IMR-90 (cell line): ENCODE results near the gene CACNA1F. TPM values are rescaled to one million over a fixed set of nuclear protein-coding genes. Genes with fewer than 3 reads are reported as not detected.

Source experiments
- ATAC-seq: fragments of 200-7000 bp; cut with Tn5 transposase; 2 replicates; pipeline ENCODE4 v1.9.1; 2020; ENCODE audit warnings: low read depth, mild to moderate bottlenecking, moderate library complexity
- BruUV-seq: library from RNA; stranded (reverse); fragments of 400-500 nt; replicated peaks from 2 replicates; lab custom pipeline; 2021; lab: Mats Ljungman, UMichigan
- CTCF ChIA-PET: fragments of 300-600 bp; formaldehyde crosslinking; extraction: SDS; loops from one replicate; lab custom pipeline; 2021; ENCODE audit warnings: antibody characterized with exemption; lab: Yijun Ruan, JAX
- POLR2A ChIA-PET: fragments of 300-600 bp; sonication (Branson Sonifier 250); formaldehyde crosslinking; loops from one replicate; lab custom pipeline; 2022; ENCODE audit warnings: antibody characterized with exemption; ENCODE audit not compliant: unreplicated experiment; lab: Charles Lee
- DNase-seq: peaks from one replicate; pipeline ENCODE4 v3.0.0; 2013
- H2AFZ ChIP-seq: replicated peaks from 2 replicates; pipeline ENCODE3; 2013; ENCODE audit warnings: low read length, mild to moderate bottlenecking; ENCODE audit not compliant: poor library complexity
- H2AK5ac ChIP-seq: 2 replicates; pipeline ENCODE4 v1.6.1; 2013; ENCODE audit warnings: low read depth, low read length, inconsistent platforms
- H2AK9ac ChIP-seq: replicated peaks from 2 replicates; pipeline ENCODE3; 2013; ENCODE audit warnings: mild to moderate bottlenecking, low read depth, low read length, moderate library complexity; ENCODE audit not compliant: poor library complexity
- H2BK120ac ChIP-seq: 2 replicates; pipeline ENCODE4 v1.6.1; 2013; ENCODE audit warnings: low read depth, low read length, inconsistent platforms
- H2BK15ac ChIP-seq: 3 replicates; pipeline ENCODE4 v1.6.1; 2013; ENCODE audit warnings: low read depth, low read length, inconsistent platforms
- H2BK20ac ChIP-seq: 2 replicates; pipeline ENCODE4 v1.6.1; 2013; ENCODE audit warnings: low read depth, mild to moderate bottlenecking, inconsistent platforms, low read length, moderate library complexity
- H2BK5ac ChIP-seq: 2 replicates; pipeline ENCODE4 v1.6.1; 2013; ENCODE audit warnings: mild to moderate bottlenecking, low read depth, low read length, inconsistent platforms; ENCODE audit not compliant: poor library complexity, severe bottlenecking
- H3K14ac ChIP-seq: replicated peaks from 2 replicates; pipeline ENCODE4 v1.6.1; 2013; ENCODE audit warnings: low read depth, low read length, inconsistent platforms
- H3K18ac ChIP-seq: 2 replicates; pipeline ENCODE4 v1.6.1; 2013; ENCODE audit warnings: low read depth, low read length, control low read depth
- H3K23ac ChIP-seq: 2 replicates; pipeline ENCODE4 v1.6.1; 2013; ENCODE audit warnings: low read depth, low read length, inconsistent platforms
- H3K27ac ChIP-seq: 2 replicates; pipeline ENCODE4 v1.5.1; 2013; ENCODE audit warnings: mild to moderate bottlenecking, control low read depth, low read length; ENCODE audit not compliant: insufficient read depth
- H3K27me3 ChIP-seq: 2 replicates; pipeline ENCODE4 v1.6.1; 2013; ENCODE audit warnings: low read length; ENCODE audit not compliant: control insufficient read depth, insufficient read depth
- H3K36me3 ChIP-seq: 2 replicates; pipeline ENCODE4 v1.6.1; 2013; ENCODE audit warnings: low read length, mixed read lengths; ENCODE audit not compliant: control insufficient read depth, insufficient read depth
- H3K4ac ChIP-seq: 2 replicates; pipeline ENCODE4 v1.6.1; 2013; ENCODE audit warnings: low read depth, low read length, inconsistent platforms
- H3K4me1 ChIP-seq: 2 replicates; pipeline ENCODE4 v1.6.1; 2013; ENCODE audit warnings: low read length, mixed read lengths; ENCODE audit not compliant: control insufficient read depth, insufficient read depth
- H3K4me2 ChIP-seq: 2 replicates; pipeline ENCODE4 v1.6.1; 2013; ENCODE audit warnings: low read depth, mild to moderate bottlenecking, control low read depth, low read length, moderate library complexity
- H3K4me3 ChIP-seq: 2 replicates; pipeline ENCODE4 v1.5.1; 2013; ENCODE audit warnings: low read depth, mild to moderate bottlenecking, control low read depth, low read length, moderate library complexity; ENCODE audit not compliant: insufficient read depth
- H3K56ac ChIP-seq: 2 replicates; pipeline ENCODE4 v1.6.1; 2013; ENCODE audit warnings: low read length, inconsistent platforms; ENCODE audit not compliant: insufficient read depth; ENCODE audit errors: extremely low read depth
- H3K79me1 ChIP-seq, 2 experiments: 2 replicates each; pipeline ENCODE4 v1.6.1; 2013; ENCODE audit warnings: low read length in 2 of 2, inconsistent platforms in 1 of 2, low read depth in 1 of 2
- H3K9ac ChIP-seq: 2 replicates; pipeline ENCODE4 v1.6.1; 2013; ENCODE audit warnings: low read depth, low read length, control low read depth
- H3K9me1 ChIP-seq: 2 replicates; pipeline ENCODE4 v1.6.1; 2013; ENCODE audit warnings: low read length, inconsistent platforms; ENCODE audit not compliant: insufficient read depth
- H3K9me3 ChIP-seq: 2 replicates; pipeline ENCODE4 v1.6.1; 2013; ENCODE audit warnings: low read length; ENCODE audit not compliant: control insufficient read depth, insufficient read depth
- H4K20me1 ChIP-seq: 2 replicates; pipeline ENCODE4 v1.6.1; 2013; ENCODE audit warnings: low read length, inconsistent platforms; ENCODE audit not compliant: insufficient read depth
- H4K5ac ChIP-seq: 2 replicates; pipeline ENCODE4 v1.6.1; 2013; ENCODE audit warnings: mild to moderate bottlenecking, low read depth, low read length, control low read depth
- H4K8ac ChIP-seq, 2 experiments: 2 replicates each; pipeline ENCODE4 v1.6.1; 2013; ENCODE audit warnings: low read depth in 2 of 2, low read length in 2 of 2, control low read depth in 1 of 2, inconsistent platforms in 1 of 2
- H4K91ac ChIP-seq: 2 replicates; pipeline ENCODE4 v1.6.1; 2013; ENCODE audit warnings: low read depth, low read length, inconsistent platforms; ENCODE audit not compliant: insufficient read depth
- CEBPB ChIP-seq: IDR thresholded peaks from 2 replicates; pipeline ENCODE4 v1.6.1; 2012; ENCODE audit warnings: low read depth, low read length, improper control_type of control experiment
- MXI1 ChIP-seq: IDR thresholded peaks from 2 replicates; pipeline ENCODE4 v1.6.1; 2012; ENCODE audit warnings: low read depth, mild to moderate bottlenecking, low read length, moderate library complexity, borderline replicate concordance
- NFE2L2 ChIP-seq: fragments of 150-350 bp; IDR thresholded peaks from 2 replicates; pipeline ENCODE4 v1.6.1; 2016; ENCODE audit warnings: low read depth, mild to moderate bottlenecking, low read length
- RFX5 ChIP-seq: IDR thresholded peaks from 2 replicates; pipeline ENCODE4 v1.8.0; 2012; ENCODE audit warnings: low read depth, mild to moderate bottlenecking, low read length, moderate library complexity
- WGBS, 2 experiments: methylation state at CpG; one replicate each; pipeline versions ENCODE4 v1.1.5 to v1.1.7; 2013; ENCODE audit warnings: missing lambda C conversion rate in 2 of 2; ENCODE audit not compliant: insufficient read length in 1 of 2; ENCODE audit errors: extremely low coverage in 2 of 2; 5-methylcytosine and 5-hydroxymethylcytosine counted together
- dilution Hi-C: fragments of 300-500 bp; cut with HindIII; formaldehyde crosslinking; loops from one replicate; pipeline ENCODE4 v1.14.3; 2018; ENCODE audit warnings: low sequenced_read_pairs; ENCODE audit not compliant: unreplicated experiment
- in situ Hi-C: fragments of 300-500 bp; cut with MboI; formaldehyde crosslinking; loops from 3 replicates; pipeline ENCODE4 v1.14.3; 2019; ENCODE audit warnings: low sequenced_read_pairs, inconsistent platforms, mixed read lengths
- intact Hi-C: fragments of 100-400 bp; cut with micrococcal nuclease; formaldehyde crosslinking; loops from 2 replicates; pipeline ENCODE4 v1.10.0; 2022
- polyA plus RNA-seq, 3 experiments: library from polyadenylated mRNA; depleted of rRNA; stranded (reverse); fragments of >200 nt; gene quantifications; 2 replicates each; pipeline ENCODE4 v1.2.3, GENCODE V29; 2012; ENCODE audit warnings: low replicate concordance in 1 of 3
- total RNA-seq: library from RNA; depleted of rRNA; stranded (reverse); fragments of >200 nt; gene quantifications from 2 replicates; pipeline ENCODE4 v1.2.3, GENCODE V29; 2012

Gene CACNA1F
- total and polyA plus RNA-seq, 2 of the 4 experiments (the other 2 are of a cell fraction): not detected

DNA sequence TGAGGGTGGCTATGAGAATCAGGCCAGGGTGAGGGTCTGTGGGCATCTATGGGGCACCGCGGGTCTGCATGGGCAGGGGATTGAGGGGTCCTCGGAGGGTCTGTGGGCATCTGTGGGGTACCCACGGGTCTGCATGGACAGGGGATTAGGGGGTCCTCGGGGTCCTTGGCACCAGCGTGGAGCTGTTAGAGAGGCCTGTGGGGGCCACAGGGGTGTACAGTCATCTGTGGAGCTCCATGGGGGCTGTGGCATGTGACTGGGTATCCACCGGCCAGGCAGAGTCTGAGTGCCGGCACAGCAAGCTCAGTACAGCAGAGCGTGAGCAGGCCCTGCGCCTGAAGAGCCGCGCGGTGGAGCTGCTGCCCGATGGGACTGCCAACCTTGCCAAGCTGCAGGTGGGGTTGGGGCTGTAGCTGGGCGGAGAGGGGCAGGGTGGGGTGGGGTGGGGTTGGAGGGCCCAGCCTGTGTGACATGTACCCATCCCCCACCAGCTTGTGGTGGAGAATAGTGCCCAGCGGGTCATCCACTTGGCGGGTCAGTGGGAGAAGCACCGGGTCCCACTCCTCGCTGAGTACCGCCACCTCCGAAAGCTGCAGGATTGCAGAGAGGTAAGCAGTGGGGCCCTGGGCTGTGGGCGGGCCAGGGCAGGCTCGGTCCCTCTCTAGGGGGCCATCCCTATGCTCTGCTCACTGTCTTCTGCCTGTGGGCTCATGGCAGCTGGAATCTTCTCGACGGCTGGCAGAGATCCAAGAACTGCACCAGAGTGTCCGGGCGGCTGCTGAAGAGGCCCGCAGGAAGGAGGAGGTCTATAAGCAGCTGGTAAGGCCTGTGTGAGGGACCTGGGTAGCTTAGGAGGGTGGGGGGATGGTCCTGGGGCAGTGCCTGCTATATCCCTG is 15.0 kb upstream of the CACNA1F start:
- Histone ChIP-seq H3K4me1 (no peaks in the 10 kb centered on the region), H2BK120ac (no peak overlapping the region), H3K18ac (no peak overlapping the region), H3K27me3 (no peaks in the 10 kb centered on the region), H3K4me2 (no peak overlapping the region), H3K14ac (no peak overlapping the region), H2BK5ac (no peak overlapping the region), H3K36me3 (peaks cover 6% of the 10 kb centered on the region; the same call in 1 of the 2 replicates), H3K27ac (no peak overlapping the region), H4K5ac (no peak overlapping the region), H3K79me1 (no peaks in the 10 kb centered on the region), H2AK5ac (no peak overlapping the region), H3K9me3 (no peaks in the 10 kb centered on the region), H3K4me3 (no peak overlapping the region), H4K8ac (no peak overlapping the region), H4K20me1 (no peaks in the 10 kb centered on the region), H3K9ac (no peak overlapping the region), H2AK9ac (no peak overlapping the region), H3K23ac (no peak overlapping the region), H3K9me1 (no peaks in the 10 kb centered on the region), H4K91ac (no peak overlapping the region), H2AFZ (no peak overlapping the region), H2BK15ac (no peak overlapping the region), H2BK20ac (no peak overlapping the region), H3K4ac (no peak overlapping the region), H3K56ac (no peak overlapping the region)
- no TSS peak for BruUV-seq
- DNase-seq (no peak), ATAC-seq (no peak)
- CTCF ChIA-PET: no interaction called here
- POLR2A ChIA-PET: no interaction called here
- intact Hi-C loops (no loop called here), dilution Hi-C loops (no loop called here), in situ Hi-C loops (no loop called here)
- no peak for TF ChIP-seq MXI1
- TF ChIP-seq NFE2L2: no peak
- TF ChIP-seq CEBPB: no peak
- no peak for TF ChIP-seq RFX5
- WGBS, 2 experiments: 77% methylated on average over 5 of the region's 28 CpGs; no CpG with 5 or more reads in 1 of the 2 experiments
